Astrocyte of the spinal cord (primary cell): Measurements from ENCODE around the gene ZNF507.

Experiments
- DNase-seq: peaks from one replicate; pipeline ENCODE4 v3.0.0; 2011; ENCODE audit warnings: low read depth, low spot score
- H3K4me3 ChIP-seq: 2 replicates; pipeline ENCODE4 v1.5.1; 2011; ENCODE audit warnings: low read depth, mild to moderate bottlenecking, low read length, moderate library complexity
- in situ Hi-C: cut with HindIII; loops from 2 replicates; pipeline ENCODE4 v1.10.0; 2017; ENCODE audit warnings: low sequenced_read_pairs
- TF ChIP-seq, protein P1 (sequence below): IDR thresholded peaks from 2 replicates; pipeline ENCODE4 v1.5.1; 2012; ENCODE audit warnings: low read depth, mild to moderate bottlenecking, low read length, inconsistent platforms

The ZNF507 gene

DNA sequence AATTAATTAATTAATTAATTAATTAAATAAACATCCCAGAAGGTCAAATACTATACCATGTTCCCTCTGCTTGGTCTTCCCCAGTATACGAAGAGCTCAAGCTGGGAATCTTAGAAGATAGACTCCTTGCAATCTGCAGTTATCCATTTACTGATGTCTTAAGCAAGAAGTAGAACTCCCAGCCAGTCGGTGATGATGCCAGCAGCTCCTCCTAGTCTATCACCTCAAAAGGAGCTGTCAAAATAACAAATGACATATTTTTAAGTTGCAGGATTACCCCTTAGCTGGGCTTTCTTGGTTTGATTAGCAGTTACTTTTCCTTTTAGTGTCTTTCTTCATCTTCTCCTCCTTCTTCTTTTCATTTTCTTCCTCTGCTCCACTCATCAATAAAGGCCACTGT lies 6.0 kb upstream of the ZNF507 start:
- H3K4me3 ChIP-seq: no peak overlapping the region
- in situ Hi-C loops: no loop called here
- DNase-seq: no peak
- TF ChIP-seq, protein P1, sequence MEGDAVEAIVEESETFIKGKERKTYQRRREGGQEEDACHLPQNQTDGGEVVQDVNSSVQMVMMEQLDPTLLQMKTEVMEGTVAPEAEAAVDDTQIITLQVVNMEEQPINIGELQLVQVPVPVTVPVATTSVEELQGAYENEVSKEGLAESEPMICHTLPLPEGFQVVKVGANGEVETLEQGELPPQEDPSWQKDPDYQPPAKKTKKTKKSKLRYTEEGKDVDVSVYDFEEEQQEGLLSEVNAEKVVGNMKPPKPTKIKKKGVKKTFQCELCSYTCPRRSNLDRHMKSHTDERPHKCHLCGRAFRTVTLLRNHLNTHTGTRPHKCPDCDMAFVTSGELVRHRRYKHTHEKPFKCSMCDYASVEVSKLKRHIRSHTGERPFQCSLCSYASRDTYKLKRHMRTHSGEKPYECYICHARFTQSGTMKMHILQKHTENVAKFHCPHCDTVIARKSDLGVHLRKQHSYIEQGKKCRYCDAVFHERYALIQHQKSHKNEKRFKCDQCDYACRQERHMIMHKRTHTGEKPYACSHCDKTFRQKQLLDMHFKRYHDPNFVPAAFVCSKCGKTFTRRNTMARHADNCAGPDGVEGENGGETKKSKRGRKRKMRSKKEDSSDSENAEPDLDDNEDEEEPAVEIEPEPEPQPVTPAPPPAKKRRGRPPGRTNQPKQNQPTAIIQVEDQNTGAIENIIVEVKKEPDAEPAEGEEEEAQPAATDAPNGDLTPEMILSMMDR: no peak

DNA sequence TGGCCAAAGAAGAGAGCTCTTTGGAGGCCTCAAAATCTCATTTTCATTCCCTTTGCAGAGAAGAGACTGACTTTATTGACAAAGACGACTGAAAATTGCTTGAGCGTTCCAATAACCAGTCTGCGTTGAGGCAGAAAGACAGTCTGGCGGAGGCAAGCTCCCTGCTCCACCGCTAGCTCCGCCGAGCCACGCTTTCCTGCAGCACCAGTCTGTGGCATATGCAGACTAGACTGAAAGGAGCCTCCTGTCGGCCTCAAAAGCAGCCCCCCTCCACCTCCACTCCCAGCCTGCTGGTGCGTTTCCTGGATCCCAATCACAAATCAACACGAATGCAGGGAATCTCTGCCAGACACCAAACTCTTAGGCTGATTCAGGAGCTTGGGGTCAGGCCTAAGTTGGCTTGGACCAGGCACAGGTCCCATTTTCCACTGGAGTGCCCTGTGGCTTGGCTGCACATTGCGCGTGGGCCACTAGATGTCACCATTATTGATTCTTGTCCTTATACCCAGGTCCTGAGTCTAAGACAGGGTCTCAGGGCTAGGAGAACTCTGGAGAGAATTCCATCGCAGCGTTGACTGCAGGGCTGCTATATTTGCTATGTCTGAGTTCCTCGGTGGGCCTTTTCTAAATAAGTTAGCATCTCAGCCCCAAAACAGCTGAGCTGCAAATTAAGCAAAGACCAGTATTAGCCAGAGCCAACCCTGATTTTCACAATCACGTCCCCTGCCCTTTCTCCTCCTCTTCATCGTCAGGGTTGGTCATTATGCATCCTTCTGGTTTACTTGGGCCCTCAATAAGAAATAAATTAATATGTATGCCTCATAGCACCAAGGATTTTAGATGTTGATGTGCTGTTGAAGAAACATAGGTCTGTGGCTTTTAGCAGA lies 5.2 kb upstream of the ZNF507 start:
- TF ChIP-seq, protein P1: peak; percentile 77
- H3K4me3 ChIP-seq: no peak overlapping the region
- in situ Hi-C loops: no loop called here
- peak; percentile 46 for DNase-seq

DNA sequence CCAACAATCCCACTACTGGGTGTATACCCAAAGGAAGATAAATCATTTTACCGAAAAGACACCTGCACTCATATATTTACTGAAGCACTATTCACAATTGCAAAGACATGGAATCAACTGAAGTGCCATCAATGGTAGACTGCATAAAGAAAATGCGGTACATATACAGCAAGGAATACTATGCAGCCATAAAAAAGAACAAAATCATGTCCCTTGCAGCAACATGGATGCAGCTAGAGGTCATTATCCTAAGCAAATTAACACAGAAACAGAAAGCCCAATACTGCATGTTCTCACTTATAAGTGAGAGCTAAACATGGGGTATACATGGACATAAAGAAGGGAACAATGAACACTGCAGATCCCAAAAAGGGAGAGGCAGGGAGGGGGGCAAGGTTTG lies 2.7 kb upstream of the ZNF507 start:
- TF ChIP-seq, protein P1: no peak
- no peak overlapping the region for H3K4me3 ChIP-seq
- DNase-seq: no peak
- in situ Hi-C loops: no loop called here

DNA sequence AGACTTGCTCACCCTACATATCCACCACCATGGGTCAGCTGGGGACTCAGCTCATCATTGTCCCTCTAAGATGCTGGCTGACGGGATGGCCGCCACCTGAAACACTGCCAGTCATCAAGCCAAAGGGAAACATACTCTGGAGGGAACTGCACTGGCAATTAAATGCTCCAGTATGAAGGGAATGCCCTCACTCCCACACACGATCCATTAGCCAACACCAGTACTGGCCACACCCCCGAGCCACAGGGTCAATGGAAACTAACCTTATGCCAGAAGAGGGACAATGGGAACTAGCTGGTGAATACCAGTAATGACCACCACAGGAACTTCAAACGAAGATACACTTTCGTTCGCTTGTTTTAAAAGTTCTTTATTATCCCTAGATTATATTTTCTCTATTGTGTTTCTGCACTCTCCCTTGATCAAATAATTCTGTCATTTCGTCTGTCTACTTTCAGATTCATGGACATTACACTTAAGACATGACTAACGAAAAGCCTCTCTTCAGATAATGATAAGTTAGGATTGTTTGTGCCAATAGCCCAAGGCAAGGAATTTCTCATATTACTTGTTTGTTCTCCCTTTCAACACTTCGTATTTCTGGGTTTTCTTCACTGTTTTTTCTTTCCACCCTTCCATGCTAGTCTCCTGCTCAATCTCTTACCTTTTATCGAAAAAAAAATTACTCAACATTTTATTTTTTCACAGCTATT lies 1.7 kb upstream of the ZNF507 start:
- no peak for DNase-seq
- in situ Hi-C loops: no loop called here
- no peak overlapping the region for H3K4me3 ChIP-seq
- TF ChIP-seq, protein P1: no peak

DNA sequence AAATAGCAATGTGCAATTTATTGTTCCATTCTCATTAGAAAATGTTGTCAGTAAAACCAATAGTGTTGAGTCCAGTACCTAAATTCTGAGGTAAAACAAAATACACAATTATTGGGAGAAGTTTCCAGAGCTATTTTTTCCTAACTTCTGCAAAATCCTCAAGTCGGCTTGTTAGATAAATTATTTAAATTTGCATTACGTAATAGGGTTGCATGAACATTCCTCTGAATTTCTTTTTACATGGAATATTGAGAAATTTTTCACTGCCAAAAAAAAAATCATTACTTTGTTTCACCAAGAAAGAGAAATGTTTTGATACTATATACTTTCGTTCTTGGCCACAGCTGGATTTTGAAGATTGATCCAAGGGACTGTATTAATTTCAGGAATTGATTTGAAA lies 1.5 kb downstream of the ZNF507 start:
- H3K4me3 ChIP-seq: peak overlapping the region; percentile 86
- TF ChIP-seq, protein P1: no peak
- no peak for DNase-seq
- in situ Hi-C loops: no loop called here

DNA sequence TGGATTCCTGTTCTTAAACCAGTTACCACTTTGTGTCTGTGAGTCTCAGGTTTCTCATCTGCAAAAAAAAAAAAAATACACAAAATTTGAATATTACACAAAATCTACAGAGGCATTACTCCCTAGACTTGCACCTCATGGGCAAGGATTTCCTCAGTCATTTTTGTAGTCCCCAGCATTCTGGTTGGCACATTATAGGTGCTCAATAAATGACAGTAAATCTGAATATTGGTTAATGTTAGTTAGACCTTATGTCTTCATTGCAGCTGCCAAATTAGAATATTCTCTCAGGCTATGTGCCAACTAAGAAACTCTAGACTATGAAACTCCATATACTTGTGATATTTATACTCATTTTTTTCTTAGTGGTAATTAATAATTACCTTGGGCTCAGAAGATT lies 2.2 kb downstream of the ZNF507 start:
- H3K4me3 ChIP-seq: no peak overlapping the region
- TF ChIP-seq, protein P1: no peak
- DNase-seq: no peak
- in situ Hi-C loops: no loop called here
